OCI-LY7 (cell line): ENCODE measurements around the gene MYLK. TPM values are rescaled to one million over a fixed set of nuclear protein-coding genes. Genes with fewer than 3 reads are reported as not detected.
A peak's percentile ranks its signal among the peaks of the same experiment; 100 is the strongest.

Experiments used
- BruUV-seq: library from RNA; stranded (reverse); fragments of 400-500 nt; replicated peaks from 2 replicates; lab custom pipeline; 2021; lab: Mats Ljungman, UMichigan
- CTCF ChIA-PET: fragments of 300-600 bp; sonication (Branson Sonifier 250); formaldehyde crosslinking; loops from one replicate; lab custom pipeline; 2022; ENCODE audit warnings: antibody characterized with exemption; ENCODE audit not compliant: unreplicated experiment; lab: Charles Lee
- POLR2A ChIA-PET: fragments of 300-600 bp; sonication (Branson Sonifier 250); formaldehyde crosslinking; loops from one replicate; lab custom pipeline; 2022; ENCODE audit warnings: antibody characterized with exemption; lab: Charles Lee
- DNase-seq: peaks from one replicate; pipeline ENCODE4 v3.0.0-alpha.2; 2015; ENCODE audit warnings: low spot score
- H2AFZ ChIP-seq: fragments of 200-600 bp; sonication (generic), shearing (Covaris generic); 2 replicates; pipeline ENCODE4 v1.6.1; 2014; ENCODE audit warnings: mild to moderate bottlenecking, antibody characterized with exemption, low read length, moderate library complexity
- H3K27ac ChIP-seq: fragments of 200-600 bp; sonication (generic); 2 replicates; pipeline ENCODE4 v1.5.1; 2014; ENCODE audit warnings: mixed run types, low read depth, mild to moderate bottlenecking, moderate library complexity, low read length, inconsistent platforms; ENCODE audit not compliant: poor library complexity, severe bottlenecking
- H3K36me3 ChIP-seq: fragments of 200-600 bp; sonication (generic); 2 replicates; pipeline ENCODE4 v1.6.1; 2014; ENCODE audit warnings: mild to moderate bottlenecking, antibody characterized with exemption, low read length, moderate library complexity, mixed read lengths; ENCODE audit not compliant: insufficient read depth
- H3K4me1 ChIP-seq: fragments of 200-600 bp; sonication (generic); 2 replicates; pipeline ENCODE4 v1.5.1; 2014; ENCODE audit warnings: mild to moderate bottlenecking, low read length; ENCODE audit not compliant: insufficient read depth, poor library complexity, severe bottlenecking
- H3K4me2 ChIP-seq: fragments of 200-600 bp; sonication (generic); 2 replicates; pipeline ENCODE4 v1.6.1; 2014; ENCODE audit warnings: mild to moderate bottlenecking, low read length
- H3K4me3 ChIP-seq: fragments of 200-600 bp; sonication (generic); 2 replicates; pipeline ENCODE4 v1.5.1; 2014; ENCODE audit warnings: mild to moderate bottlenecking, low read depth, low read length; ENCODE audit not compliant: poor library complexity, severe bottlenecking
- H3K79me2 ChIP-seq: fragments of 200-600 bp; sonication (generic); 2 replicates; pipeline ENCODE4 v1.6.1; 2016; ENCODE audit warnings: low read depth, mild to moderate bottlenecking, low read length, moderate library complexity, mixed read lengths; ENCODE audit not compliant: insufficient read depth
- H3K9me2 ChIP-seq: fragments of 200-600 bp; sonication (generic); 2 replicates; pipeline ENCODE4 v1.6.1; 2016; ENCODE audit warnings: mild to moderate bottlenecking, low read length, mixed read lengths; ENCODE audit not compliant: insufficient read depth
- H3K9me3 ChIP-seq: fragments of 200-600 bp; sonication (generic); 2 replicates; pipeline ENCODE4 v1.6.1; 2014; ENCODE audit warnings: mild to moderate bottlenecking, mixed run types, low read length, mixed read lengths
- H4K20me1 ChIP-seq: fragments of 200-600 bp; sonication (generic); 2 replicates; pipeline ENCODE4 v1.6.1; 2014; ENCODE audit warnings: mild to moderate bottlenecking, antibody characterized with exemption, low read length, moderate library complexity, mixed read lengths; ENCODE audit not compliant: insufficient read depth
- EZH2phosphoT487 ChIP-seq: fragments of 200-600 bp; sonication (generic); IDR thresholded peaks from 2 replicates; pipeline ENCODE4 v1.6.1; 2018; ENCODE audit warnings: low read depth, borderline replicate concordance, mild to moderate bottlenecking, mixed run types, antibody characterized with exemption, low read length, moderate library complexity, mixed read lengths
- intact Hi-C: fragments of 100-400 bp; cut with micrococcal nuclease; formaldehyde crosslinking; loops from one replicate; pipeline ENCODE4 v1.10.0; 2022; ENCODE audit not compliant: unreplicated experiment
- total RNA-seq, 2 experiments: library from RNA; depleted of rRNA in 1 of 2; stranded (reverse); fragments of >200 nt in 1 of 2; shearing (Covaris generic) in 1 of 2; gene quantifications; 2 replicates each; pipeline ENCODE4 v1.2.3, GENCODE V29; 2014 to 2022
- TF ChIP-seq, protein P1 (sequence below): fragments of 200-600 bp; sonication (generic); conservative IDR thresholded peaks from 2 replicates; pipeline ENCODE4 v1.5.1; 2014; ENCODE audit warnings: mild to moderate bottlenecking, antibody characterized with exemption, low read length, moderate library complexity, mixed read lengths

Gene MYLK
- total RNA-seq, 2 experiments from 2014 or later = not detected

DNA sequence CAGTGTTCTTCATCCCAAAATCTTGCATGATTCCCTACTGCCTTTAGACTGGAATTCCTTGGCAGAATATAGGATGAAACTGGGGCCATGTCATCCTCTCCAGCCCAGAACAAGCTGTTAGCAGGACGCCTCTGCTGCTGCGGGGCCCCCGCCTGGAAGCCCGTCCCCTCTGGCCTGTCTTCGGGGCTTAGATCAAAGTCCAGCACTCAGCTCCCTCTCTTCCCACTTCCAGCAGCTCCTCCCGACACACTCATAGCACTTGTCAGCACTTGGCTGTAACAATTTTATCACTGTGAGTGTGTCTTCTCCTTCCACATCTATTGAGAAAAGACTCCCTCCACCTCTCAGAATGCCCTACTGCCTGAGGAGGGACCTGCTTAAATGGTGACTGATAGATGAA is 187.3 kb downstream of the MYLK start:
- BruUV-seq = no TSS peak
- ChIA-PET POLR2A (interaction anchor here (0.6 to 0.7 kb wide), 2 partner anchors 20 to 81 kb away, joined by 4 to 11 read pairs; no protein-coding TSS in a partner anchor), CTCF (no interaction called here)
- no peak for TF ChIP-seq EZH2phosphoT487
- no peaks in the 10 kb centered on the region for H3K9me3 ChIP-seq
- no peak overlapping the region for H3K4me3 ChIP-seq
- no peak overlapping the region for H3K27ac ChIP-seq
- H3K4me2 ChIP-seq = no peak overlapping the region
- H3K4me1 ChIP-seq = no peaks in the 10 kb centered on the region
- H3K79me2 ChIP-seq = no peaks in the 10 kb centered on the region
- no peaks in the 10 kb centered on the region for H3K9me2 ChIP-seq
- no peaks in the 10 kb centered on the region for H4K20me1 ChIP-seq
- no peak overlapping the region for H2AFZ ChIP-seq
- intact Hi-C loops = no loop called here
- H3K36me3 ChIP-seq = no peaks in the 10 kb centered on the region
- no peak for DNase-seq

DNA sequence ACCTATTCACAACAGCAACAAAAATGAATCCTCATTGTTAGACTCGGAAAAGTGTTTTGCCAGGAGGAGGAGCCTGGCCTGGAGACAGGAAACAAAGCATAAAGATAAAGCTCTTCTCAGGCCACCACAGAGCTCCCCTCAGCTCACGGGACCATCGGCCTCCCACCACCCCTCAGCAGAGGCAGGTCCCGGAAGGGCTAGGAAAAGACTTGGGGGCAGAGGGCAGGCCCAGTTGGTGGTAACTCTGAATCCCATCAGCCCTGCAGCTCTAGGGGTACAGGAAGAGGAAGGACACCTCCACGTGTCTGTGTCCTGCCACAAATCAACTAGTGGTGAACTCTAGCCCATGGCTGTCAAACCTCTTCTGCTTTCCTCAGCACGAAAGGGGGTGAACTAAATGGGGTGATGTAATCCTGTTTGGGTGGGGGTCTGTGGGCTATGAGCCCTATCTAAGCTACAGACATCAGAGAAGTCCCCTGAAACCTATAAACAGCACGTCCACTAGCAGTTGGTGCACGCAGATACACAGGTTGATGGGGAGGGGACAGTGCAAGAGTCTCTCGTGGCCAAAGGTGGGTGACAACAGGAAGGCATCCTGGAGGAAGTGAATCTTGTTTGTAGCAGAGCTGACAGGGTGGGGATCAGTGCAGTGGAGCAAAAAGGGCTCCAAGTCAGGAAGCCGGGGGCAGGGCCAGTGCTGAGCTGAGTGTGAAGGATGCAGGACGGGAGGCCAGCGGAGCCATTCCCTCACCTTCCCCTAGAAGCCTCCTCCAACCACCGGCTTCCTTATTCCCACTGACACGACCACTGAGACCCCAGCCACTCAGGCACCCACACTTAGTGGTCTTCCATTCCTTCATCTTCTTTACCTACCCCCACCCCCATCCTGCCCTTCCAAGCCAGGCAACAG is 188.1 kb downstream of the MYLK start:
- Histone ChIP-seq H4K20me1 (no peaks in the 10 kb centered on the region), H3K4me1 (no peaks in the 10 kb centered on the region), H3K9me2 (no peaks in the 10 kb centered on the region), H3K27ac (no peak overlapping the region), H3K79me2 (no peaks in the 10 kb centered on the region), H3K4me2 (no peak overlapping the region), H2AFZ (0 out of 2 replicates have a peak overlapping the region, but pooled peaks have one; percentile 55), H3K4me3 (no peak overlapping the region), H3K36me3 (no peaks in the 10 kb centered on the region), H3K9me3 (no peaks in the 10 kb centered on the region)
- CTCF ChIA-PET = no interaction called here
- intact Hi-C loops = no loop called here
- POLR2A ChIA-PET = interaction anchor here (0.6 to 0.7 kb wide), 2 partner anchors 19 to 82 kb away, joined by 4 to 11 read pairs; no protein-coding TSS in a partner anchor
- TF ChIP-seq, protein P1, sequence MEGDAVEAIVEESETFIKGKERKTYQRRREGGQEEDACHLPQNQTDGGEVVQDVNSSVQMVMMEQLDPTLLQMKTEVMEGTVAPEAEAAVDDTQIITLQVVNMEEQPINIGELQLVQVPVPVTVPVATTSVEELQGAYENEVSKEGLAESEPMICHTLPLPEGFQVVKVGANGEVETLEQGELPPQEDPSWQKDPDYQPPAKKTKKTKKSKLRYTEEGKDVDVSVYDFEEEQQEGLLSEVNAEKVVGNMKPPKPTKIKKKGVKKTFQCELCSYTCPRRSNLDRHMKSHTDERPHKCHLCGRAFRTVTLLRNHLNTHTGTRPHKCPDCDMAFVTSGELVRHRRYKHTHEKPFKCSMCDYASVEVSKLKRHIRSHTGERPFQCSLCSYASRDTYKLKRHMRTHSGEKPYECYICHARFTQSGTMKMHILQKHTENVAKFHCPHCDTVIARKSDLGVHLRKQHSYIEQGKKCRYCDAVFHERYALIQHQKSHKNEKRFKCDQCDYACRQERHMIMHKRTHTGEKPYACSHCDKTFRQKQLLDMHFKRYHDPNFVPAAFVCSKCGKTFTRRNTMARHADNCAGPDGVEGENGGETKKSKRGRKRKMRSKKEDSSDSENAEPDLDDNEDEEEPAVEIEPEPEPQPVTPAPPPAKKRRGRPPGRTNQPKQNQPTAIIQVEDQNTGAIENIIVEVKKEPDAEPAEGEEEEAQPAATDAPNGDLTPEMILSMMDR = no peak
- no peak for TF ChIP-seq EZH2phosphoT487
- DNase-seq = no peak
- no TSS peak for BruUV-seq

DNA sequence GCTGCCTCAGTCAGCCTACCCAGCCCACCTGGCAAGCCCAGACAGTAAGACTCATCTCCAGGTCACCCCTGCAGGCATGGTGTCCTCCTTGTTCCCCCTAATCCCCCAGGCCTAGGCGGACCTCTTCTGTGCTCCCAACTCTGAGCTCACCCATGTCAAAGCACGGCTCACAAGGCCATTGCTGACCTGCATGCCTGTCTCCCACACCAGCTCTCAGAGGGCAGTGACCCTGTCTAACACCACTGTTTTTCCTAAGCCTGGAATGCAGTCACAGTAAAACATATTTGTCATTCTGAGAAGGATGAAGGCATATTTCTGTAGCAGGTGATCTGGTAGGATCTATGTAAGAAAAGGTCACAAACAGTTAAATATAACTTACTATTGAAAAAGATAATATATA is 189.0 kb downstream of the MYLK start:
- no peaks in the 10 kb centered on the region for H3K9me2 ChIP-seq
- intact Hi-C loops = no loop called here
- H3K4me1 ChIP-seq = no peaks in the 10 kb centered on the region
- no peaks in the 10 kb centered on the region for H3K36me3 ChIP-seq
- H3K4me3 ChIP-seq = no peak overlapping the region
- CTCF ChIA-PET = no interaction called here
- no peak overlapping the region for H2AFZ ChIP-seq
- H3K9me3 ChIP-seq = no peaks in the 10 kb centered on the region
- no peaks in the 10 kb centered on the region for H4K20me1 ChIP-seq
- BruUV-seq = no TSS peak
- H3K27ac ChIP-seq = no peak overlapping the region
- TF ChIP-seq EZH2phosphoT487 = no peak
- TF ChIP-seq, protein P1 = no peak
- DNase-seq = no peak
- POLR2A ChIA-PET = no interaction called here
- H3K4me2 ChIP-seq = no peak overlapping the region
- no peaks in the 10 kb centered on the region for H3K79me2 ChIP-seq
